HEK293 (cell line): ENCODE measurements around the gene CDK8.

Experiments
- CTCF ChIA-PET: fragments of 350-600 bp; formaldehyde crosslinking; extraction: SDS; loops from one replicate; lab custom pipeline; 2021; ENCODE audit warnings: antibody characterized with exemption; lab: Yijun Ruan, JAX
- POLR2A ChIA-PET: fragments of 300-600 bp; formaldehyde crosslinking; extraction: SDS; loops from one replicate; lab custom pipeline; 2020; ENCODE audit warnings: antibody characterized with exemption, inconsistent platforms; lab: Yijun Ruan, JAX
- H3K27ac ChIP-seq: fragments of 200-500 bp; sonication (Bioruptor generic); 2 replicates; pipeline ENCODE4 v1.5.1; 2014; ENCODE audit warnings: low read depth, low read length, control low read depth, inconsistent platforms; ENCODE audit errors: extremely low read depth
- H3K36me3 ChIP-seq, 2 experiments: fragments of 200-500 bp in 1 of 2; sonication (Bioruptor generic) in 1 of 2; 1 replicate in 1 of 2; 2 replicates in 1 of 2; pipeline ENCODE4 v1.5.1; 2014 to 2017; ENCODE audit warnings: inconsistent platforms in 2 of 2, low read length in 2 of 2; ENCODE audit not compliant: control insufficient read depth in 2 of 2, insufficient read depth in 1 of 2
- H3K4me1 ChIP-seq: fragments of 200-500 bp; sonication (Bioruptor generic); 2 replicates; pipeline ENCODE4 v1.5.1; 2014; ENCODE audit warnings: mild to moderate bottlenecking, low read length, inconsistent platforms; ENCODE audit not compliant: control insufficient read depth, insufficient read depth
- H3K4me3 ChIP-seq: 2 replicates; pipeline ENCODE4 v1.5.1; 2011; ENCODE audit warnings: low read depth, mild to moderate bottlenecking, control low read depth, low read length, moderate library complexity
- H3K9me3 ChIP-seq: fragments of 200-500 bp; sonication (Bioruptor generic); 2 replicates; pipeline ENCODE4 v1.5.1; 2014; ENCODE audit warnings: low read depth, low read length, inconsistent platforms; ENCODE audit not compliant: control insufficient read depth, insufficient read depth
- CTCF ChIP-seq: fragments of 450-650 bp; formaldehyde crosslinking; IDR thresholded peaks from 2 replicates; pipeline ENCODE4 v1.5.1; 2016; ENCODE audit warnings: missing biosample characterization, missing genetic modification characterization
- GLIS1 ChIP-seq: fragments of 450-650 bp; formaldehyde crosslinking; IDR thresholded peaks from 2 replicates; pipeline ENCODE4 v1.5.1; 2016; ENCODE audit warnings: missing biosample characterization, missing genetic modification characterization
- REPIN1 ChIP-seq: fragments of 450-650 bp; formaldehyde crosslinking; IDR thresholded peaks from 2 replicates; pipeline ENCODE4 v1.5.1; 2017; ENCODE audit warnings: missing biosample characterization, missing genetic modification characterization, low read depth
- ZBTB10 ChIP-seq: fragments of 450-650 bp; formaldehyde crosslinking; IDR thresholded peaks from 2 replicates; pipeline ENCODE4 v1.5.1; 2016; ENCODE audit warnings: missing biosample characterization, missing genetic modification characterization
- ZFP3 ChIP-seq: fragments of 450-650 bp; formaldehyde crosslinking; IDR thresholded peaks from 2 replicates; pipeline ENCODE4 v1.5.1; 2016; ENCODE audit warnings: low read depth, missing biosample characterization, missing genetic modification characterization
- ZFP37 ChIP-seq: fragments of 450-650 bp; formaldehyde crosslinking; IDR thresholded peaks from 2 replicates; pipeline ENCODE4 v1.5.1; 2016; ENCODE audit warnings: missing biosample characterization, missing genetic modification characterization
- ZNF114 ChIP-seq: fragments of 450-650 bp; formaldehyde crosslinking; IDR thresholded peaks from 2 replicates; pipeline ENCODE4 v1.5.0; 2017; ENCODE audit warnings: missing biosample characterization, missing genetic modification characterization
- ZNF23 ChIP-seq: fragments of 450-650 bp; formaldehyde crosslinking; IDR thresholded peaks from 2 replicates; pipeline ENCODE4 v1.5.1; 2016; ENCODE audit warnings: missing biosample characterization, missing genetic modification characterization, borderline replicate concordance
- ZNF354C ChIP-seq: fragments of 450-650 bp; formaldehyde crosslinking; IDR thresholded peaks from 2 replicates; pipeline ENCODE4 v1.5.1; 2016; ENCODE audit warnings: missing biosample characterization, missing genetic modification characterization, low read depth, borderline replicate concordance
- ZNF549 ChIP-seq: fragments of 450-650 bp; IDR thresholded peaks from 2 replicates; pipeline ENCODE4 v1.5.1; 2018; ENCODE audit warnings: missing biosample characterization, missing genetic modification characterization, mild to moderate bottlenecking, inconsistent platforms, moderate library complexity
- ZNF626 ChIP-seq: fragments of 450-650 bp; sonication (Bioruptor Pico); formaldehyde crosslinking; IDR thresholded peaks from 2 replicates; pipeline ENCODE4 v1.5.1; 2018; ENCODE audit warnings: missing biosample characterization, missing genetic modification characterization, inconsistent platforms
- ZNF658 ChIP-seq: fragments of 450-650 bp; formaldehyde crosslinking; IDR thresholded peaks from 2 replicates; pipeline ENCODE4; 2016; ENCODE audit warnings: missing biosample characterization, missing genetic modification characterization
- ZSCAN16 ChIP-seq: fragments of 450-650 bp; formaldehyde crosslinking; IDR thresholded peaks from 2 replicates; pipeline ENCODE4 v1.5.1; 2016; ENCODE audit warnings: missing biosample characterization, missing genetic modification characterization
- TF ChIP-seq, protein P1 (sequence below): fragments of 450-650 bp; formaldehyde crosslinking; conservative IDR thresholded peaks from 2 replicates; pipeline ENCODE4 v1.5.1; 2016; ENCODE audit warnings: low read depth, missing biosample characterization, missing genetic modification characterization
- TF ChIP-seq, protein P2 (sequence below): fragments of 450-650 bp; formaldehyde crosslinking; conservative IDR thresholded peaks from 2 replicates; pipeline ENCODE4 v1.5.1; 2016; ENCODE audit warnings: low read depth, missing biosample characterization, missing genetic modification characterization
- TF ChIP-seq, protein P3 (sequence below): fragments of 450-650 bp; formaldehyde crosslinking; IDR thresholded peaks from 2 replicates; pipeline ENCODE4 v1.5.1; 2016; ENCODE audit warnings: missing biosample characterization, missing genetic modification characterization

Gene CDK8

DNA sequence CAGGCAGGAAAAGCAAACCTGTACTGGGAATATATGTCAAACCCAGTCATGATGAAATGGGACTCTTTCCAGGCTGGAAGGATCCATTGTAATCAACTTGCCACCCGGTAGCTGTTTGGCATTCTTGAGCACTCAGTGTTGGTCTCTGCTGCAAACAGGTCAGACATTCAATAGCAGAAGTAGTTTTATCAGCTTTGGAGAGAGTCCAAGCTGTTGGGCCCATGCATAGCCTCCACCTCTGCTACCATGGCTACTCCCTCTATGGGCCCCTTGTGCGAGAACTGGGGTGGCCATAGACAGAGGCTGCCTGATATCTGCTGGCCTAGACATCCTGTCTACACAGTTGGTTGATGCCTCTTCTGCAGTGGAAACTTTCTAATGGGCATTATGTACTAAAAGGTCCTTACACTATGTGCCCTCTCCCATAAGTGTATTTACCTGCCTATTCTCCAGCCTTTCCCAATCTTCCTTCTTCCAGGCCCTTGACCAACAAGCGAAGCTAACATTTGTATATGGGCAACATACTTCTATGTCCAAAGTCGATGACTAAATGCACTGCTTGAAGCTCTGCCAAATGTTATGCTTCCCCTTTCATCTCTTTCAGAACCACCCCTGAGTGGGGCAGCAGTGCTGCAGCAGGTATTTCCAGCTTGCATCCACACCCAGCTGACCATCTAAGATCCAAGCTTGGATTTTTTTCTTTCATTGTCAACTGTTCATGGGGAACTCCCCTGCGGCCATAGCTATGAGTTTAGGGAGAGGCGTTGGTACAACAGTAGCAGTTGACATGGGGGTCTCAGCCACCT is 26.6 kb upstream of the CDK8 start:
- no peak overlapping the region for H3K4me3 ChIP-seq
- no peak overlapping the region for H3K27ac ChIP-seq
- TF ChIP-seq ZNF549 (tag by site-specific recombination) (no peak), ZBTB10 (tag by site-specific recombination) (no peak), ZFP37 (tag by site-specific recombination) (no peak), CTCF (tag by site-specific recombination) (no peak)
- H3K4me1 ChIP-seq = no peaks in the 10 kb centered on the region
- H3K36me3 ChIP-seq = no peaks in the 10 kb centered on the region
- POLR2A ChIA-PET = no interaction called here
- CTCF ChIA-PET = interaction anchor here (0.6 to 1.6 kb wide), 2 partner anchors 10 to 269 kb away, joined by 3 read pairs; no protein-coding TSS in a partner anchor
- H3K9me3 ChIP-seq = no peaks in the 10 kb centered on the region

DNA sequence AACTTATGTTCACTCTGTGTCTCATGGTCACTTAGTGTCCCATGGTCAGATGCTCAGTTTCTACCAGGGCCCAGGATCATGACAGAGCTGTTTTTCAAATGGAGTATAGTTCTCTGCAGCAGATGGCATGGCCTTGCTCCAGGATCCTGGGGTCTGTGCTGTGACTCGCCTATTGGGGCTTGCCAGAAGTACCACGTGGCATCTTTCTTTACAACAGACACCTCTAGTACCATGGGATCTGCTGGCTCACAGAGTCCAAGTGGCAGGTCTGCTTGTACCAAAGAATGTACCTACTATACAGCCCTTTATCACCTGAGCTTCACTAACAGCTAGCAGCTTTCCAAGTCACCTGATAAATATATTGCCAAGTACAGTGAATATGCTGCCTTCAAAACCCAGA is 25.8 kb upstream of the CDK8 start:
- ChIA-PET CTCF (interaction anchor here (1.6 kb wide), 1 partner anchor 9 kb away, joined by 3 read pairs; no protein-coding TSS in a partner anchor), POLR2A (no interaction called here)
- no peak overlapping the region for H3K27ac ChIP-seq
- H3K4me3 ChIP-seq = no peak overlapping the region
- H3K9me3 ChIP-seq = no peaks in the 10 kb centered on the region
- no peaks in the 10 kb centered on the region for H3K4me1 ChIP-seq
- no peaks in the 10 kb centered on the region for H3K36me3 ChIP-seq
- no peak for TF ChIP-seq ZNF626 (tag by site-specific recombination)
- TF ChIP-seq ZSCAN16 (tag by site-specific recombination) = no peak
- TF ChIP-seq, protein P1, sequence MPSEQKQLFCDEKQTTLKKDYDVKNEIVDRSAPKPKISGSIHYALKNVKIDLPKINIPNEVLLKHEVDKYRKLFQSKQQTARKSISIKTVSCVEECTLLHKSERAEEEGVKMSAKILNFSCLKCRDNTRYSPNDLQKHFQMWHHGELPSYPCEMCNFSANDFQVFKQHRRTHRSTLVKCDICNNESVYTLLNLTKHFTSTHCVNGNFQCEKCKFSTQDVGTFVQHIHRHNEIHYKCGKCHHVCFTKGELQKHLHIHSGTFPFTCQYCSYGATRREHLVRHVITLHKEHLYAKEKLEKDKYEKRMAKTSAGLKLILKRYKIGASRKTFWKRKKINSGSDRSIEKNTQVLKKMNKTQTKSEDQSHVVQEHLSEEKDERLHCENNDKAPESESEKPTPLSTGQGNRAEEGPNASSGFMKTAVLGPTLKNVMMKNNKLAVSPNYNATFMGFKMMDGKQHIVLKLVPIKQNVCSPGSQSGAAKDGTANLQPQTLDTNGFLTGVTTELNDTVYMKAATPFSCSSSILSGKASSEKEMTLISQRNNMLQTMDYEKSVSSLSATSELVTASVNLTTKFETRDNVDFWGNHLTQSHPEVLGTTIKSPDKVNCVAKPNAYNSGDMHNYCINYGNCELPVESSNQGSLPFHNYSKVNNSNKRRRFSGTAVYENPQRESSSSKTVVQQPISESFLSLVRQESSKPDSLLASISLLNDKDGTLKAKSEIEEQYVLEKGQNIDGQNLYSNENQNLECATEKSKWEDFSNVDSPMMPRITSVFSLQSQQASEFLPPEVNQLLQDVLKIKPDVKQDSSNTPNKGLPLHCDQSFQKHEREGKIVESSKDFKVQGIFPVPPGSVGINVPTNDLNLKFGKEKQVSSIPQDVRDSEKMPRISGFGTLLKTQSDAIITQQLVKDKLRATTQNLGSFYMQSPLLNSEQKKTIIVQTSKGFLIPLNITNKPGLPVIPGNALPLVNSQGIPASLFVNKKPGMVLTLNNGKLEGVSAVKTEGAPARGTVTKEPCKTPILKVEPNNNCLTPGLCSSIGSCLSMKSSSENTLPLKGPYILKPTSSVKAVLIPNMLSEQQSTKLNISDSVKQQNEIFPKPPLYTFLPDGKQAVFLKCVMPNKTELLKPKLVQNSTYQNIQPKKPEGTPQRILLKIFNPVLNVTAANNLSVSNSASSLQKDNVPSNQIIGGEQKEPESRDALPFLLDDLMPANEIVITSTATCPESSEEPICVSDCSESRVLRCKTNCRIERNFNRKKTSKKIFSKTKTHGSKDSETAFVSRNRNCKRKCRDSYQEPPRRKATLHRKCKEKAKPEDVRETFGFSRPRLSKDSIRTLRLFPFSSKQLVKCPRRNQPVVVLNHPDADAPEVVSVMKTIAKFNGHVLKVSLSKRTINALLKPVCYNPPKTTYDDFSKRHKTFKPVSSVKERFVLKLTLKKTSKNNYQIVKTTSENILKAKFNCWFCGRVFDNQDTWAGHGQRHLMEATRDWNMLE = no peak
- TF ChIP-seq GLIS1 (tag by site-specific recombination) = no peak
- no peak for TF ChIP-seq ZFP3 (tag by site-specific recombination)
- TF ChIP-seq ZNF354C = no peak
- TF ChIP-seq, protein P2, sequence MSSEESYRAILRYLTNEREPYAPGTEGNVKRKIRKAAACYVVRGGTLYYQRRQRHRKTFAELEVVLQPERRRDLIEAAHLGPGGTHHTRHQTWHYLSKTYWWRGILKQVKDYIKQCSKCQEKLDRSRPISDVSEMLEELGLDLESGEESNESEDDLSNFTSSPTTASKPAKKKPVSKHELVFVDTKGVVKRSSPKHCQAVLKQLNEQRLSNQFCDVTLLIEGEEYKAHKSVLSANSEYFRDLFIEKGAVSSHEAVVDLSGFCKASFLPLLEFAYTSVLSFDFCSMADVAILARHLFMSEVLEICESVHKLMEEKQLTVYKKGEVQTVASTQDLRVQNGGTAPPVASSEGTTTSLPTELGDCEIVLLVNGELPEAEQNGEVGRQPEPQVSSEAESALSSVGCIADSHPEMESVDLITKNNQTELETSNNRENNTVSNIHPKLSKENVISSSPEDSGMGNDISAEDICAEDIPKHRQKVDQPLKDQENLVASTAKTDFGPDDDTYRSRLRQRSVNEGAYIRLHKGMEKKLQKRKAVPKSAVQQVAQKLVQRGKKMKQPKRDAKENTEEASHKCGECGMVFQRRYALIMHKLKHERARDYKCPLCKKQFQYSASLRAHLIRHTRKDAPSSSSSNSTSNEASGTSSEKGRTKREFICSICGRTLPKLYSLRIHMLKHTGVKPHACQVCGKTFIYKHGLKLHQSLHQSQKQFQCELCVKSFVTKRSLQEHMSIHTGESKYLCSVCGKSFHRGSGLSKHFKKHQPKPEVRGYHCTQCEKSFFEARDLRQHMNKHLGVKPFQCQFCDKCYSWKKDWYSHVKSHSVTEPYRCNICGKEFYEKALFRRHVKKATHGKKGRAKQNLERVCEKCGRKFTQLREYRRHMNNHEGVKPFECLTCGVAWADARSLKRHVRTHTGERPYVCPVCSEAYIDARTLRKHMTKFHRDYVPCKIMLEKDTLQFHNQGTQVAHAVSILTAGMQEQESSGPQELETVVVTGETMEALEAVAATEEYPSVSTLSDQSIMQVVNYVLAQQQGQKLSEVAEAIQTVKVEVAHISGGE (tag by site-specific recombination) = no peak
- TF ChIP-seq, protein P3, sequence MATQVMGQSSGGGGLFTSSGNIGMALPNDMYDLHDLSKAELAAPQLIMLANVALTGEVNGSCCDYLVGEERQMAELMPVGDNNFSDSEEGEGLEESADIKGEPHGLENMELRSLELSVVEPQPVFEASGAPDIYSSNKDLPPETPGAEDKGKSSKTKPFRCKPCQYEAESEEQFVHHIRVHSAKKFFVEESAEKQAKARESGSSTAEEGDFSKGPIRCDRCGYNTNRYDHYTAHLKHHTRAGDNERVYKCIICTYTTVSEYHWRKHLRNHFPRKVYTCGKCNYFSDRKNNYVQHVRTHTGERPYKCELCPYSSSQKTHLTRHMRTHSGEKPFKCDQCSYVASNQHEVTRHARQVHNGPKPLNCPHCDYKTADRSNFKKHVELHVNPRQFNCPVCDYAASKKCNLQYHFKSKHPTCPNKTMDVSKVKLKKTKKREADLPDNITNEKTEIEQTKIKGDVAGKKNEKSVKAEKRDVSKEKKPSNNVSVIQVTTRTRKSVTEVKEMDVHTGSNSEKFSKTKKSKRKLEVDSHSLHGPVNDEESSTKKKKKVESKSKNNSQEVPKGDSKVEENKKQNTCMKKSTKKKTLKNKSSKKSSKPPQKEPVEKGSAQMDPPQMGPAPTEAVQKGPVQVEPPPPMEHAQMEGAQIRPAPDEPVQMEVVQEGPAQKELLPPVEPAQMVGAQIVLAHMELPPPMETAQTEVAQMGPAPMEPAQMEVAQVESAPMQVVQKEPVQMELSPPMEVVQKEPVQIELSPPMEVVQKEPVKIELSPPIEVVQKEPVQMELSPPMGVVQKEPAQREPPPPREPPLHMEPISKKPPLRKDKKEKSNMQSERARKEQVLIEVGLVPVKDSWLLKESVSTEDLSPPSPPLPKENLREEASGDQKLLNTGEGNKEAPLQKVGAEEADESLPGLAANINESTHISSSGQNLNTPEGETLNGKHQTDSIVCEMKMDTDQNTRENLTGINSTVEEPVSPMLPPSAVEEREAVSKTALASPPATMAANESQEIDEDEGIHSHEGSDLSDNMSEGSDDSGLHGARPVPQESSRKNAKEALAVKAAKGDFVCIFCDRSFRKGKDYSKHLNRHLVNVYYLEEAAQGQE = no peak
- no peak for TF ChIP-seq ZNF658
- no peak for TF ChIP-seq ZNF114
- no peak for TF ChIP-seq ZNF23 (tag by site-specific recombination)
- TF ChIP-seq REPIN1 (tag by site-specific recombination) = no peak
